K562 (cell line): ENCODE results near the gene DCHS2. TPM values are rescaled to one million over a fixed set of nuclear protein-coding genes. Genes with fewer than 3 reads are reported as not detected.

Experiments used
- ATAC-seq: fragments of 200-7000 bp; cut with Tn5 transposase; 3 replicates; pipeline ENCODE4 v1.9.1; 2020; ENCODE audit warnings: moderate library complexity
- BruUV-seq: library from RNA; stranded (reverse); fragments of 400-500 nt; replicated peaks from 2 replicates; lab custom pipeline; 2021; lab: Mats Ljungman, UMichigan
- CTCF ChIA-PET: fragments of 300-600 bp; formaldehyde crosslinking; extraction: SDS; loops from one replicate; lab custom pipeline; 2021; ENCODE audit warnings: low intra/inter-chr PET ratio; lab: Yijun Ruan, JAX
- POLR2A ChIA-PET: fragments of 300-600, 350-650 bp; sonication (Branson Sonifier 250); formaldehyde crosslinking; extraction: SDS; loops from one replicate; lab custom pipeline; 2021; ENCODE audit warnings: antibody characterized with exemption, inconsistent platforms; lab: Yijun Ruan, JAX
- DNase-seq, 4 experiments: peaks; one replicate each; pipeline versions ENCODE4 v3.0.0 to v3.0.0-alpha.2; 2011 to 2018; ENCODE audit warnings: low spot score in 3 of 4, mixed read lengths in 3 of 4; ENCODE audit errors: extremely low read depth in 1 of 4
- FAIRE-seq: peaks from 2 replicates; lab custom pipeline; 2011; peaks lifted over from hg19 to GRCh38; lab: Jason Lieb, UNC
- H2AFZ ChIP-seq: 2 replicates; pipeline ENCODE4 v1.6.0; 2011; ENCODE audit warnings: low read depth, low read length, control low read depth, inconsistent platforms
- H3K27ac ChIP-seq: fragments of 200-600 bp; 3 replicates; pipeline ENCODE4 v1.8.0; 2011; ENCODE audit warnings: low read depth, mild to moderate bottlenecking, control low read depth, inconsistent platforms, low read length, moderate library complexity, mixed read lengths; ENCODE audit errors: extremely low read depth
- H3K27me3 ChIP-seq, 2 experiments: fragments of 300-600 bp in 1 of 2; 2 replicates in 1 of 2; 3 replicates in 1 of 2; pipeline versions ENCODE4 v1.6.0 to v1.8.0; 2011; ENCODE audit warnings: inconsistent platforms in 2 of 2, low read length in 2 of 2, mild to moderate bottlenecking in 1 of 2, mixed read lengths in 1 of 2, moderate library complexity in 1 of 2; ENCODE audit not compliant: control insufficient read depth in 2 of 2, insufficient read depth in 2 of 2
- H3K36me3 ChIP-seq: fragments of 300-600 bp; 3 replicates; pipeline ENCODE4 v1.8.0; 2011; ENCODE audit warnings: mild to moderate bottlenecking, low read length, inconsistent platforms; ENCODE audit not compliant: control insufficient read depth, insufficient read depth
- H3K4me1 ChIP-seq, 2 experiments: fragments of 200-600 bp in 1 of 2; replicated peaks in 1 of 2; 2 replicates in 1 of 2; 3 replicates in 1 of 2; pipeline versions ENCODE4 v1.5.1 to v1.8.0; 2011; ENCODE audit warnings: inconsistent platforms in 2 of 2, low read length in 2 of 2, mild to moderate bottlenecking in 1 of 2, mixed read lengths in 1 of 2, moderate library complexity in 1 of 2; ENCODE audit not compliant: control insufficient read depth in 2 of 2, insufficient read depth in 2 of 2
- H3K4me2 ChIP-seq: 2 replicates; pipeline ENCODE4 v1.6.1; 2011; ENCODE audit warnings: low read length, control low read depth, inconsistent platforms, mixed read lengths; ENCODE audit not compliant: insufficient read depth
- H3K4me3 ChIP-seq: fragments of 200-600 bp; sonication (generic), shearing (Covaris generic); 2 replicates; pipeline ENCODE4 v1.5.1; 2016; ENCODE audit warnings: control low read depth, inconsistent platforms
- H3K79me2 ChIP-seq: fragments of 200-600 bp; 3 replicates; pipeline ENCODE4 v1.8.0; 2011; ENCODE audit warnings: low read length, inconsistent platforms; ENCODE audit not compliant: control insufficient read depth, insufficient read depth
- H3K9ac ChIP-seq, 2 experiments: 2 replicates each; pipeline versions ENCODE4 v1.6.0 to v1.6.1; 2011; ENCODE audit warnings: low read depth in 2 of 2, low read length in 2 of 2, control low read depth in 1 of 2, inconsistent platforms in 1 of 2, mild to moderate bottlenecking in 1 of 2, mixed read lengths in 1 of 2; ENCODE audit not compliant: insufficient read depth in 1 of 2
- H3K9me1 ChIP-seq: one replicate; pipeline ENCODE4 v1.6.0; 2011; ENCODE audit warnings: inconsistent platforms, mild to moderate bottlenecking, low read length, moderate library complexity; ENCODE audit not compliant: control insufficient read depth, insufficient read depth
- H3K9me3 ChIP-seq: replicated peaks from 2 replicates; pipeline ENCODE4 v1.5.1; 2011; ENCODE audit warnings: low read depth, low read length, inconsistent platforms; ENCODE audit not compliant: control insufficient read depth, insufficient read depth
- H4K20me1 ChIP-seq: replicated peaks from 2 replicates; pipeline ENCODE4 v1.6.1; 2011; ENCODE audit warnings: low read length, inconsistent platforms, mixed read lengths; ENCODE audit not compliant: control insufficient read depth, insufficient read depth
- CCNT2 ChIP-seq: IDR thresholded peaks from 2 replicates; pipeline ENCODE4 v1.6.1; 2011; ENCODE audit warnings: borderline replicate concordance, low read depth, mild to moderate bottlenecking, moderate library complexity, mixed read lengths, low read length; ENCODE audit not compliant: insufficient read length; ENCODE audit errors: extremely low read depth
- ELF1 ChIP-seq: fragments of 200-800 bp; sonication (Bioruptor generic); IDR thresholded peaks from 2 replicates; pipeline ENCODE4 v1.6.1; 2016; ENCODE audit warnings: missing genetic modification characterization, missing compliant biosample characterization
- EP400 ChIP-seq: fragments of 450-650 bp; IDR thresholded peaks from 2 replicates; pipeline ENCODE4 v1.6.1; 2017; ENCODE audit warnings: antibody characterized with exemption, mild to moderate bottlenecking, moderate library complexity
- ETV5 ChIP-seq: sonication (generic); formaldehyde crosslinking; IDR thresholded peaks from 2 replicates; pipeline ENCODE4 v1.4.0; 2020; ENCODE audit warnings: low read depth, mild to moderate bottlenecking, missing genetic modification reagents
- FOXK1 ChIP-seq: sonication (generic); formaldehyde crosslinking; IDR thresholded peaks from 2 replicates; pipeline ENCODE4 v1.8.0; 2022; ENCODE audit warnings: missing genetic modification reagents, mild to moderate bottlenecking, borderline replicate concordance
- HDAC3 ChIP-seq: fragments of 450-650 bp; IDR thresholded peaks from 2 replicates; pipeline ENCODE4 v1.6.1; 2018; ENCODE audit warnings: borderline replicate concordance, mild to moderate bottlenecking, moderate library complexity; ENCODE audit not compliant: partially characterized antibody
- SMAD1 ChIP-seq: fragments of 150-350 bp; IDR thresholded peaks from 2 replicates; pipeline ENCODE4 v1.6.1; 2014; ENCODE audit warnings: low read length, low read depth; ENCODE audit not compliant: partially characterized antibody
- TBL1XR1 ChIP-seq, 2 experiments: IDR thresholded peaks; 2 replicates each; pipeline ENCODE4 v1.6.1; 2012; ENCODE audit warnings: improper control_type of control experiment in 2 of 2, low read length in 2 of 2, mild to moderate bottlenecking in 1 of 2
- WGBS: fragments of 100-300 bp; shearing (Covaris generic); methylation state at CpG from one replicate; pipeline ENCODE4 v1.1.6; 2016; ENCODE audit warnings: low coverage, mixed read lengths; ENCODE audit not compliant: insufficient coverage; ENCODE audit errors: missing lambda C conversion rate; 5-methylcytosine and 5-hydroxymethylcytosine counted together
- in situ Hi-C: fragments of 300-500 bp; cut with MboI; formaldehyde crosslinking; loops from 4 replicates; pipeline ENCODE4 v1.15.0; 2018; ENCODE audit warnings: inconsistent platforms, mixed read lengths
- intact Hi-C: fragments of 100-400 bp; cut with micrococcal nuclease; formaldehyde crosslinking; loops from 2 replicates; pipeline ENCODE4 v1.14.2; 2022
- polyA plus RNA-seq, 8 experiments: library from polyadenylated mRNA; depleted of rRNA in 4 of 8; stranded (reverse) in 5 of 8; unstranded in 3 of 8; fragments of >200 nt; fragmentation: Nextera tagmentation in 2 of 8; fragmentation: Illumina TruSeq in 1 of 8; extraction: Ambion mirVana in 2 of 8; extraction: Trizol in 1 of 8; gene quantifications; 2 replicates each; pipeline versions ENCODE4 v1.2.1 to v1.2.3, GENCODE V29; 2011 to 2014; ENCODE audit warnings: inconsistent platforms in 1 of 8, missing spikeins in 1 of 8
- total RNA-seq, 7 experiments: library from RNA; depleted of rRNA in 6 of 7; stranded (reverse); fragments of >200 nt in 6 of 7; fragmentation: Illumina TruSeq in 2 of 7; extraction: Trizol in 2 of 7; gene quantifications; 2 replicates each; pipeline versions ENCODE4 v1.2.1 to v1.2.3, GENCODE V29; 2011 to 2021; ENCODE audit warnings: low replicate concordance in 1 of 7
- TF ChIP-seq, protein P1 (sequence below): fragments of 250-450 bp; sonication (Bioruptor Pico); IDR thresholded peaks from 2 replicates; pipeline ENCODE4 v1.8.0; 2022; ENCODE audit warnings: moderate library complexity, mild to moderate bottlenecking, inconsistent platforms
- TF ChIP-seq, protein P2 (sequence below), 2 experiments: fragments of 450-650 bp; formaldehyde crosslinking in 1 of 2; IDR thresholded peaks; 2 replicates each; pipeline versions ENCODE4 v1.4.0 to v1.6.1; 2014 to 2020; ENCODE audit warnings: mild to moderate bottlenecking in 2 of 2, borderline replicate concordance in 1 of 2, low read depth in 1 of 2
- TF ChIP-seq, protein P3 (sequence below), 2 experiments: fragments of 450-650 bp; conservative IDR thresholded peaks; 2 replicates each; pipeline ENCODE4 v1.6.1; 2017; ENCODE audit warnings: mild to moderate bottlenecking in 2 of 2, moderate library complexity in 2 of 2

The DCHS2 gene
- total and polyA plus RNA-seq, 9 of the 15 experiments (the other 6 are each of a cell fraction or from before 2014, with no cell fraction given) = 0.49 to 7.1 (median 5.3) TPM

DNA sequence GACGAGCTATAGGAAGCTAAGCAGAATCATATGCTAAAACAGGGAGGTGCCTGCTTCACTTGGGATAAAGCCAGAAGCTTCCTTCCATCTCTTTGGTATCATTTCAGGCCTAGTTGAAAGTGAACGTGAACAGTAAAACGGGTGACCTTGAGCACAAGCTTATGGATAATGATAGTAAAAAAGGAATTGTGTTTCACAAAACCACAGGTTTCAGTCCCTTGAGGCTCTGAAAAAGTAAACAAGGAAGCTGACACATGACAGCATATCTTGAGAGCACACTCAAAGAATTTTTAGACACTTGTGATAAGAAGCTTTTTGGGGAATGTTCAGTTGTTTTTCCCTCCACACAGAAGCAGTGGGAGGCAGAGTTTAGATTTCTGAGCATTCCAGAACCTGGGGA is 286.1 kb downstream of the DCHS2 start:
- FAIRE-seq = peak; percentile 82
- CTCF ChIA-PET = no interaction called here
- no peak for TF ChIP-seq FOXK1
- TF ChIP-seq, protein P1, sequence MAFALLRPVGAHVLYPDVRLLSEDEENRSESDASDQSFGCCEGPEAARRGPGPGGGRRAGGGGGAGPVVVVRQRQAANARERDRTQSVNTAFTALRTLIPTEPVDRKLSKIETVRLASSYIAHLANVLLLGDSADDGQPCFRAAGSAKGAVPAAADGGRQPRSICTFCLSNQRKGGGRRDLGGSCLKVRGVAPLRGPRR (CRISPR knock-in tag) = no peak
- TF ChIP-seq, protein P2, sequence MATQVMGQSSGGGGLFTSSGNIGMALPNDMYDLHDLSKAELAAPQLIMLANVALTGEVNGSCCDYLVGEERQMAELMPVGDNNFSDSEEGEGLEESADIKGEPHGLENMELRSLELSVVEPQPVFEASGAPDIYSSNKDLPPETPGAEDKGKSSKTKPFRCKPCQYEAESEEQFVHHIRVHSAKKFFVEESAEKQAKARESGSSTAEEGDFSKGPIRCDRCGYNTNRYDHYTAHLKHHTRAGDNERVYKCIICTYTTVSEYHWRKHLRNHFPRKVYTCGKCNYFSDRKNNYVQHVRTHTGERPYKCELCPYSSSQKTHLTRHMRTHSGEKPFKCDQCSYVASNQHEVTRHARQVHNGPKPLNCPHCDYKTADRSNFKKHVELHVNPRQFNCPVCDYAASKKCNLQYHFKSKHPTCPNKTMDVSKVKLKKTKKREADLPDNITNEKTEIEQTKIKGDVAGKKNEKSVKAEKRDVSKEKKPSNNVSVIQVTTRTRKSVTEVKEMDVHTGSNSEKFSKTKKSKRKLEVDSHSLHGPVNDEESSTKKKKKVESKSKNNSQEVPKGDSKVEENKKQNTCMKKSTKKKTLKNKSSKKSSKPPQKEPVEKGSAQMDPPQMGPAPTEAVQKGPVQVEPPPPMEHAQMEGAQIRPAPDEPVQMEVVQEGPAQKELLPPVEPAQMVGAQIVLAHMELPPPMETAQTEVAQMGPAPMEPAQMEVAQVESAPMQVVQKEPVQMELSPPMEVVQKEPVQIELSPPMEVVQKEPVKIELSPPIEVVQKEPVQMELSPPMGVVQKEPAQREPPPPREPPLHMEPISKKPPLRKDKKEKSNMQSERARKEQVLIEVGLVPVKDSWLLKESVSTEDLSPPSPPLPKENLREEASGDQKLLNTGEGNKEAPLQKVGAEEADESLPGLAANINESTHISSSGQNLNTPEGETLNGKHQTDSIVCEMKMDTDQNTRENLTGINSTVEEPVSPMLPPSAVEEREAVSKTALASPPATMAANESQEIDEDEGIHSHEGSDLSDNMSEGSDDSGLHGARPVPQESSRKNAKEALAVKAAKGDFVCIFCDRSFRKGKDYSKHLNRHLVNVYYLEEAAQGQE (IDR thresholded peaks at IDR 0.05; ENCODE audit: borderline replicate concordance) = no peak
- TF ChIP-seq, protein P2 (CRISPR knock-in tag; IDR thresholded peaks at IDR 0.05; ENCODE audit: low read depth) = no peak
- TF ChIP-seq SMAD1 = no peak
- TF ChIP-seq EP400 = no peak
- TF ChIP-seq HDAC3 = no peak
- TF ChIP-seq, protein P3, sequence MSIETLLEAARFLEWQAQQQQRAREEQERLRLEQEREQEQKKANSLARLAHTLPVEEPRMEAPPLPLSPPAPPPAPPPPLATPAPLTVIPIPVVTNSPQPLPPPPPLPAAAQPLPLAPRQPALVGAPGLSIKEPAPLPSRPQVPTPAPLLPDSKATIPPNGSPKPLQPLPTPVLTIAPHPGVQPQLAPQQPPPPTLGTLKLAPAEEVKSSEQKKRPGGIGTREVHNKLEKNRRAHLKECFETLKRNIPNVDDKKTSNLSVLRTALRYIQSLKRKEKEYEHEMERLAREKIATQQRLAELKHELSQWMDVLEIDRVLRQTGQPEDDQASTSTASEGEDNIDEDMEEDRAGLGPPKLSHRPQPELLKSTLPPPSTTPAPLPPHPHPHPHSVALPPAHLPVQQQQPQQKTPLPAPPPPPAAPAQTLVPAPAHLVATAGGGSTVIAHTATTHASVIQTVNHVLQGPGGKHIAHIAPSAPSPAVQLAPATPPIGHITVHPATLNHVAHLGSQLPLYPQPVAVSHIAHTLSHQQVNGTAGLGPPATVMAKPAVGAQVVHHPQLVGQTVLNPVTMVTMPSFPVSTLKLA (conservative IDR thresholded peaks at IDR 0.05) = 0 out of 4 replicates have a peak, but pooled peaks of 1 of the 2 experiments have one; percentile 42
- no peak for TF ChIP-seq ELF1
- TF ChIP-seq CCNT2 = peak; percentile 32
- TF ChIP-seq ETV5 (CRISPR knock-in tag) = no peak
- peak in 1 of 2 experiments; percentile 60; a peak in 1 of 4 replicates for TF ChIP-seq TBL1XR1 (IDR thresholded peaks at IDR 0.05; ENCODE audit: low read length in 2 of 2)

More for the DNA sequence above, 286.1 kb downstream of the DCHS2 start:
- peak; percentile 53 for ATAC-seq
- Histone ChIP-seq H3K9me1 (no peaks in the 10 kb centered on the region), H3K79me2 (no peaks in the 10 kb centered on the region), H3K27me3 (no peaks in the 10 kb centered on the region), H2AFZ (peak overlapping the region; percentile 78), H3K9me3 (no peaks in the 10 kb centered on the region), H3K4me1 (peaks cover 2 to 22% of the 10 kb centered on the region in 2 experiments; a peak in 2 of 5 replicates), H3K27ac (peak overlapping the region; percentile 74), H3K9ac (0 out of 4 replicates have a peak overlapping the region, but pooled peaks of 1 of the 2 experiments have one; percentile 26), H3K4me3 (no peak overlapping the region), H3K4me2 (peak overlapping the region; percentile 49; the same call in 1 of the 2 replicates), H4K20me1 (no peaks in the 10 kb centered on the region), H3K36me3 (no peaks in the 10 kb centered on the region)
- intact Hi-C loops = no loop called here
- 0% methylated on average over 3 of the region's 3 CpGs for WGBS
- peak in 2 of 4 experiments; percentile 8 to 58 for DNase-seq
- no TSS peak for BruUV-seq
- POLR2A ChIA-PET = interaction anchor here (1.1 kb wide), 1 partner anchor 398 kb away, joined by 3 read pairs; no protein-coding TSS in a partner anchor
- in situ Hi-C loops = no loop called here
